Uterus (tissue), 4 donors: ENCODE data around the gene DTX2. TPM values are rescaled to one million over a fixed set of nuclear protein-coding genes. Genes with fewer than 3 reads are reported as not detected.
"Not testable (repeated sequence)": the region's sequence is repeated elsewhere in the genome, so short reads cannot be mapped to it uniquely, and the experiment has no call there.

Experiments used
- DNase-seq, 2 donors: peaks; one replicate each; pipeline ENCODE4 v3.0.0-alpha.2; 2019 to 2020
- H3K27ac ChIP-seq, 2 donors: fragments of 200-600 bp; sonication (generic); 1 replicate in 1 of 2; 2 replicates in 1 of 2; pipeline ENCODE4 v1.5.1; 2016 to 2018
- H3K27me3 ChIP-seq, 2 donors: fragments of 200-600 bp; sonication (generic); one replicate each; pipeline ENCODE4 v1.5.1; 2018 to 2019; ENCODE audit warnings: control low read depth in 1 of 2
- H3K36me3 ChIP-seq, 2 donors: fragments of 200-600 bp; sonication (generic); one replicate each; pipeline ENCODE4 v1.5.1; 2019; ENCODE audit warnings: control low read depth in 1 of 2
- H3K4me1 ChIP-seq, 2 donors: fragments of 200-600 bp; sonication (generic); one replicate each; pipeline ENCODE4 v1.5.1; 2018 to 2019; ENCODE audit warnings: control low read depth in 1 of 2
- H3K4me3 ChIP-seq, 2 donors: fragments of 200-600 bp; sonication (generic); 1 replicate in 1 of 2; 2 replicates in 1 of 2; pipeline ENCODE4 v1.5.1; 2018 to 2019; ENCODE audit warnings: mild to moderate bottlenecking in 1 of 2
- H3K9me3 ChIP-seq, 2 donors: fragments of 200-600 bp; sonication (generic); one replicate each; pipeline ENCODE4 v1.5.1; 2019; ENCODE audit warnings: control low read depth in 1 of 2
- POLR2A ChIP-seq, 2 donors: fragments of 450-650 bp; IDR thresholded peaks; one replicate each; pipeline ENCODE4 v1.6.1; 2016; ENCODE audit warnings: antibody characterized with exemption in 2 of 2, mild to moderate bottlenecking in 1 of 2, moderate library complexity in 1 of 2
- intact Hi-C: fragments of 100-400 bp; cut with DNase I; formaldehyde crosslinking; loops from one replicate; pipeline ENCODE4 v1.15.1; 2023; ENCODE audit warnings: low total_unique reads
- total RNA-seq, 4 donors: library from RNA; depleted of rRNA in 3 of 4; stranded (reverse); fragments of >200 nt in 3 of 4; gene quantifications; one replicate each; pipeline versions ENCODE4 v1.1.0 to v1.2.4, GENCODE V29; 2014 to 2023
- TF ChIP-seq, protein P1 (sequence below), 4 experiments: fragments of 200-600 bp in 2 of 4; fragments of 450-650 bp in 2 of 4; sonication (generic) in 2 of 4; IDR thresholded peaks; one replicate each; pipeline ENCODE4 v1.5.1; 2016 to 2019; ENCODE audit warnings: antibody characterized with exemption in 4 of 4, mild to moderate bottlenecking in 2 of 4, moderate library complexity in 1 of 4
- donor health status: DM: yes; HTN: yes; CAD: no.

The DTX2 gene
- total RNA-seq, 4 donors from 2014 or later, result 6.9 to 41.5 (median 25.5) TPM

DNA sequence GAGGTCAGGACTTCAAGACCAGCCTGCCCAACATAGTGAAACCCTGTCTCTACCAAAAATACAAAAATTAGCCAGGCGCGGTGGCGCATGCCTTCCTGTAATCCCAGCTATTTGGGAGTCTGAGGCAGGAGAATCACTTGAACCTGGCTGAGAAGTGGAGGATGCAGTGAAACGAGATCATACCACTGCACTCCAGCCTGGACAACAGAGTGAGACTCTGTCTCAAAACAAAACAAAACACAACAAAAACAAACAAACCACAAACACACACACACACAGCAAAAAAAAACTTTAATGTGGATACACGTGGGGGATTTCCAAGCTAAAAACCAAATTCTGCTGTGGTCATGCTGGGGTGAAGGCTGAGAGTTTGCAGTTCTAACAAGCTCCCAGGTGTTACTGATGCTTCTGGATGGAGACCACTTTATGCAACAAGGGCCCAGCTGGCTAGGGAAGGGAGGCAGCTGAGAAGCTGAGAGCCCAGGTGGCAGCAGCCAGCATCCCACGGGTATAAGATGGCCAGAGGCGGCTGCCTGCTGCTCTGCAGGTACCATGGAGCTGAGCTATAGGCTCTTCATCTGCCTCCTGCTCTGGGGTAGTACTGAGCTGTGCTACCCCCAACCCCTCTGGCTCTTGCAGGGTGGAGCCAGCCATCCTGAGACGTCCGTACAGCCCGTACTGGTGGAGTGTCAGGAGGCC lies 36.9 kb upstream of the DTX2 start, which contains the start of gene ZP3:
Gene ZP3 (plus strand): TSS at position 538 of the 699 bp plus-strand sequence. CDS start 15 bp downstream, at position 553.
- Histone ChIP-seq H3K4me3 (no peak within 1 kb of the TSS), H3K27me3 (no peaks in the 10 kb centered on the region), H3K9me3 (no peaks in the 10 kb centered on the region), H3K27ac (no peak within 1 kb of the TSS), H3K4me1 (no peaks in the 10 kb centered on the region), H3K36me3 (no peaks in the 10 kb centered on the region)
- TF ChIP-seq POLR2A (IDR thresholded peaks at IDR 0.05), result no peak
- TF ChIP-seq, protein P1, sequence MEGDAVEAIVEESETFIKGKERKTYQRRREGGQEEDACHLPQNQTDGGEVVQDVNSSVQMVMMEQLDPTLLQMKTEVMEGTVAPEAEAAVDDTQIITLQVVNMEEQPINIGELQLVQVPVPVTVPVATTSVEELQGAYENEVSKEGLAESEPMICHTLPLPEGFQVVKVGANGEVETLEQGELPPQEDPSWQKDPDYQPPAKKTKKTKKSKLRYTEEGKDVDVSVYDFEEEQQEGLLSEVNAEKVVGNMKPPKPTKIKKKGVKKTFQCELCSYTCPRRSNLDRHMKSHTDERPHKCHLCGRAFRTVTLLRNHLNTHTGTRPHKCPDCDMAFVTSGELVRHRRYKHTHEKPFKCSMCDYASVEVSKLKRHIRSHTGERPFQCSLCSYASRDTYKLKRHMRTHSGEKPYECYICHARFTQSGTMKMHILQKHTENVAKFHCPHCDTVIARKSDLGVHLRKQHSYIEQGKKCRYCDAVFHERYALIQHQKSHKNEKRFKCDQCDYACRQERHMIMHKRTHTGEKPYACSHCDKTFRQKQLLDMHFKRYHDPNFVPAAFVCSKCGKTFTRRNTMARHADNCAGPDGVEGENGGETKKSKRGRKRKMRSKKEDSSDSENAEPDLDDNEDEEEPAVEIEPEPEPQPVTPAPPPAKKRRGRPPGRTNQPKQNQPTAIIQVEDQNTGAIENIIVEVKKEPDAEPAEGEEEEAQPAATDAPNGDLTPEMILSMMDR (IDR thresholded peaks at IDR 0.05), result no peak
- no peak for DNase-seq
- intact Hi-C loops, result no loop called here

DNA sequence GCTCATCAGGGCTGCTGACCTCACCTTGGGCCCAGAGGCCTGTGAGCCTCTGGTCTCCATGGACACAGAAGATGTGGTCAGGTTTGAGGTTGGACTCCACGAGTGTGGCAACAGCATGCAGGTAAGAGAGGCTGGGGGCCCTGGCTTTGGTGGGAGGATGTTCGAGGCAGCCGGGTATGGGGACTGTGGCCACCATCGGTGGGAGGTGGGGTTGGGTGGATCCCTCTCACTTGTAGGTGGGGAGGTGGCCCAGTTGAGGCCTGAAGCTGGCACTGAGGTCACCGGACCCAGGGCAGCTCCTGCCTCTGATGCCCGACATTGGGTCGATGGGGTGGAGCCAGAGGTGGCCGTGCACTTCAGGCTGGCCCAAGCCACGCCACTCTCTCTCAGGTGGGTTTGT lies 36.4 kb upstream of the DTX2 start:
- H3K9me3 ChIP-seq, result no peaks in the 10 kb centered on the region
- intact Hi-C loops, result no loop called here
- no peaks in the 10 kb centered on the region for H3K4me1 ChIP-seq
- DNase-seq, result no peak
- H3K36me3 ChIP-seq, result no peaks in the 10 kb centered on the region
- TF ChIP-seq POLR2A (IDR thresholded peaks at IDR 0.05), result no peak
- TF ChIP-seq, protein P1 (IDR thresholded peaks at IDR 0.05), result no peak
- no peak overlapping the region for H3K4me3 ChIP-seq
- no peaks in the 10 kb centered on the region for H3K27me3 ChIP-seq
- no peak overlapping the region for H3K27ac ChIP-seq

DNA sequence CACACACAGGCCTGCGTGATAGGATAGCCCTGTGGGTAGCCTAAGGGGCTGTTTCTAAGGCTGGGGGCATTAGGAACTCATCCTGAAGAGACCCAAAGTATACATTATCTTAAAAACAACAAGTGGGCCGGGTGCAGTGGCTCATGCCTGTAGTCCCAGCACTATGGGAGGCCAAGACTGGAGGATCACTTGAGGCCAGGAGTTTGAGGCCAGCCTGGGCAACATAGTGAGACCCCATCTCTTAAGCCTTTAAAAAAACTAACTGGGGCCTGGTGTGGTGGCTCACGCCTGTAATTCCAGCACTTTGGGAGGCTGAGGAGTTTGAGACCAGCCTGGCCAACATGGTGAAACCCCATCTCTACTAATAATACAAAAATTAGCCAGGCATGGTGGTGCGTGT lies 36.0 kb upstream of the DTX2 start:
- DNase-seq, H3K4me1 ChIP-seq, H3K36me3 ChIP-seq, intact Hi-C loops, H3K27ac ChIP-seq, H3K4me3 ChIP-seq, H3K27me3 ChIP-seq, H3K9me3 ChIP-seq: not testable (repeated sequence)

DNA sequence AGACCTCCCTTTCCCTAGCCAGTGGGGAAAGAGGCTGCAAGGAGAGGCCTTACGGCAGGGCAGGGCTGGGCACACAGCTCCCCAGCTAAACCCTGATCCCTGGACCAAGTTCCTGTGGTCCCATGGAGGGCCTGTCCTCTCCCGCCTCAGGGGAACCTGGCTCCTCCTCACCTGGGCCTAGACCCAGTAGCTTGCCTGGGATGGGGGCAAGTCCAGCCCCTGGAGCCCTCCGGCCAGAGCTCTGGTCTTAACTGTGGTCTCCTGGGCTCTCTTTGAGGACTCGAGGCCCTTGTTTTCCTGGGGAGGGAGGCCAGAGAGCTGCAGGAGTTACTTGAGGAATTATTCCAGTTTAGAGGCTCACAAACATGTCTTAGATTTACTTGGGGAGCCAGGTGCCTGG lies 35.3 kb upstream of the DTX2 start:
- Histone ChIP-seq H3K9me3 (no peaks in the 10 kb centered on the region), H3K27ac (no peak overlapping the region), H3K36me3 (no peaks in the 10 kb centered on the region), H3K4me1 (no peaks in the 10 kb centered on the region), H3K4me3 (no peak overlapping the region), H3K27me3 (no peaks in the 10 kb centered on the region)
- TF ChIP-seq, protein P1 (IDR thresholded peaks at IDR 0.05), result no peak
- no peak for TF ChIP-seq POLR2A (IDR thresholded peaks at IDR 0.05)
- intact Hi-C loops, result no loop called here
- DNase-seq, result no peak

DNA sequence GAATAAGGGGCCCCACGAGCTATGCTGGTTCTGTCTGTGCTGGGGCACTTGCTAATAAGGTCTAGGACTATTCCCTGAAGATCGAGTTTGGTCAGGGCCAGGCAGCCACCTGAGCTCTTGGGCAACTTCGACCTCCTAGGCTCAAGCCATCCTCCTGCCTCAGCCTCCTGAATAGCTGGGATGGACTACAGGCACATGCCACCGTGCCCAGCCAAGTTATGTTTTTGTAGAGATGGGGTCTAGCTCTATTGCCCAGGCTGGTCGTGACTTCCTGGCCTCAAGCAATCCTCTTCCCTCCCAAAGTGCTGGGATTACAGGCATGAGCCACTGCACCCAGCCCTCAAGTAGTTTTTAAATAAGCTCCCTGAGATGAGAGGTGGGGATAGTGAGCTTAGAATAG lies 33.9 kb upstream of the DTX2 start:
- no peak overlapping the region for H3K27ac ChIP-seq
- no peak for DNase-seq
- H3K27me3 ChIP-seq, result no peaks in the 10 kb centered on the region
- no peaks in the 10 kb centered on the region for H3K9me3 ChIP-seq
- H3K36me3 ChIP-seq, result no peaks in the 10 kb centered on the region
- intact Hi-C loops, result no loop called here
- H3K4me3 ChIP-seq, result no peak overlapping the region
- no peak for TF ChIP-seq POLR2A (IDR thresholded peaks at IDR 0.05)
- TF ChIP-seq, protein P1 (IDR thresholded peaks at IDR 0.05), result no peak
- H3K4me1 ChIP-seq, result no peaks in the 10 kb centered on the region
